Duodenal mucosa (tissue), 2 donors: ENCODE data around the gene RTF1.
A peak's percentile ranks its signal among the peaks of the same experiment; 100 is the strongest.
"Not testable (repeated sequence)": the region's sequence is repeated elsewhere in the genome, so short reads cannot be mapped to it uniquely, and the experiment has no call there.

Experiments
- H3K27ac ChIP-seq: one replicate; pipeline ENCODE4 v1.7.0; 2013; ENCODE audit warnings: low read depth, low read length
- H3K27me3 ChIP-seq, 2 donors: one replicate each; pipeline ENCODE4 v1.7.0; 2013; ENCODE audit warnings: low read length in 2 of 2, control low read depth in 1 of 2; ENCODE audit not compliant: insufficient read depth in 2 of 2, control insufficient read depth in 1 of 2
- H3K36me3 ChIP-seq, 2 donors: one replicate each; pipeline ENCODE4 v1.7.0; 2013; ENCODE audit warnings: low read length in 2 of 2, control low read depth in 1 of 2; ENCODE audit not compliant: insufficient read depth in 2 of 2, control insufficient read depth in 1 of 2
- H3K4me1 ChIP-seq, 2 donors: one replicate each; pipeline ENCODE4 v1.7.0; 2013; ENCODE audit warnings: low read length in 2 of 2, control low read depth in 1 of 2; ENCODE audit not compliant: insufficient read depth in 2 of 2, control insufficient read depth in 1 of 2
- H3K4me3 ChIP-seq, 2 donors: one replicate each; pipeline ENCODE4 v1.7.0; 2013; ENCODE audit warnings: low read length in 2 of 2, low read depth in 1 of 2
- H3K9ac ChIP-seq, 2 donors: one replicate each; pipeline ENCODE4 v1.7.0; 2013; ENCODE audit warnings: low read length in 2 of 2, low read depth in 1 of 2
- H3K9me3 ChIP-seq, 2 donors: one replicate each; pipeline ENCODE4 v1.7.0; 2013; ENCODE audit warnings: low read length in 2 of 2, control low read depth in 1 of 2; ENCODE audit not compliant: control insufficient read depth in 1 of 2

RTF1 gene

GRCh38 chr15:41408234-41408641, 8.7 kb upstream of the RTF1 start:
- no peaks in the 10 kb centered on the region for H3K27me3 ChIP-seq
- no peak overlapping the region for H3K27ac ChIP-seq
- H3K9ac ChIP-seq, result no peak overlapping the region
- no peaks in the 10 kb centered on the region for H3K9me3 ChIP-seq
- no peaks in the 10 kb centered on the region for H3K4me1 ChIP-seq
- H3K36me3 ChIP-seq, result no peaks in the 10 kb centered on the region
- H3K4me3 ChIP-seq, result no peak overlapping the region

GRCh38 chr15:41411031-41411430, 5.9 kb upstream of the RTF1 start:
- Histone ChIP-seq H3K4me1 (peaks cover 0 to 4% of the 10 kb centered on the region in 2 donors), H3K27me3 (no peaks in the 10 kb centered on the region), H3K27ac (no peak overlapping the region), H3K9ac (no peak overlapping the region), H3K4me3 (no peak overlapping the region), H3K9me3 (no peaks in the 10 kb centered on the region), H3K36me3 (no peaks in the 10 kb centered on the region)

- Histone ChIP-seq H3K27ac (no peak overlapping the region), H3K4me1 (peaks cover 0 to 8% of the 10 kb centered on the region in 2 donors), H3K36me3 (no peaks in the 10 kb centered on the region), H3K9ac (no peak overlapping the region), H3K27me3 (no peaks in the 10 kb centered on the region), H3K4me3 (no peak overlapping the region), H3K9me3 (no peaks in the 10 kb centered on the region)
Observed at GRCh38 chr15:41411441-41411840, 5.5 kb upstream of the RTF1 start.

GRCh38 chr15:41416128-41416741, 660 bp upstream of the RTF1 start:
- H3K36me3 ChIP-seq, result no peaks in the 10 kb centered on the region
- no peaks in the 10 kb centered on the region for H3K27me3 ChIP-seq
- H3K4me3 ChIP-seq, result peak overlapping the region; percentile 79 to 96
- peak overlapping the region; percentile 72 to 86 for H3K9ac ChIP-seq
- H3K27ac ChIP-seq, result peak overlapping the region; percentile 23
- no peaks in the 10 kb centered on the region for H3K9me3 ChIP-seq
- peaks cover 17% of the 10 kb centered on the region in 2 donors for H3K4me1 ChIP-seq

GRCh38 chr15:41417418-41418195, 712 bp downstream of the RTF1 start:
- Histone ChIP-seq H3K27ac (peak overlapping the region; percentile 23), H3K9me3 (no peaks in the 10 kb centered on the region)

GRCh38 chr15:41423979-41424659, 7.2 kb downstream of the RTF1 start:
- Histone ChIP-seq H3K9ac (no peak overlapping the region), H3K4me3 (no peak overlapping the region), H3K27me3 (no peaks in the 10 kb centered on the region), H3K4me1 (peaks cover 6 to 10% of the 10 kb centered on the region in 2 donors), H3K27ac (no peak overlapping the region), H3K9me3 (no peaks in the 10 kb centered on the region), H3K36me3 (no peaks in the 10 kb centered on the region)

More at GRCh38 chr15:41417418-41418195, 712 bp downstream of the RTF1 start:
- no peaks in the 10 kb centered on the region for H3K36me3 ChIP-seq
- peak overlapping the region; percentile 72 to 82 for H3K9ac ChIP-seq
- no peaks in the 10 kb centered on the region for H3K27me3 ChIP-seq
- peaks cover 17% of the 10 kb centered on the region in 2 donors for H3K4me1 ChIP-seq
- peak overlapping the region; percentile 79 to 84 for H3K4me3 ChIP-seq

GRCh38 chr15:41424809-41425208, 7.9 kb downstream of the RTF1 start:
- no peak overlapping the region for H3K27ac ChIP-seq
- H3K27me3 ChIP-seq, result no peaks in the 10 kb centered on the region
- no peaks in the 10 kb centered on the region for H3K9me3 ChIP-seq
- H3K9ac ChIP-seq, result no peak overlapping the region
- peaks cover 8 to 11% of the 10 kb centered on the region in 2 donors for H3K4me1 ChIP-seq
- H3K4me3 ChIP-seq, result no peak overlapping the region
- no peaks in the 10 kb centered on the region for H3K36me3 ChIP-seq

GRCh38 chr15:41425907-41426306, 9.0 kb downstream of the RTF1 start:
- peaks cover 8 to 11% of the 10 kb centered on the region in 2 donors for H3K4me1 ChIP-seq
- H3K4me3 ChIP-seq, H3K36me3 ChIP-seq, H3K9ac ChIP-seq, H3K9me3 ChIP-seq, H3K27ac ChIP-seq, H3K27me3 ChIP-seq: not testable (repeated sequence)

- peak overlapping the region; percentile 33 to 52 for H3K9ac ChIP-seq
- peaks cover 7 to 8% of the 10 kb centered on the region in 2 donors for H3K4me1 ChIP-seq
- no peaks in the 10 kb centered on the region for H3K9me3 ChIP-seq
- H3K36me3 ChIP-seq, result no peaks in the 10 kb centered on the region
- peak overlapping the region; percentile 5 for H3K27ac ChIP-seq
- no peaks in the 10 kb centered on the region for H3K27me3 ChIP-seq
- H3K4me3 ChIP-seq, result peak overlapping the region; percentile 16 to 37
Observed at GRCh38 chr15:41429003-41429890, 12.4 kb downstream of the RTF1 start.
